ENCODE results near the gene IGF2. TPM values are rescaled to one million over a fixed set of nuclear protein-coding genes. Genes with fewer than 3 reads are reported as not detected.

IGF2 gene
- total RNA-seq, 1 donor from 2014 or later, result 21.5 TPM

GRCh38 chr11:2099516-2100349, 39.5 kb downstream of the IGF2 start:
- Mint-ChIP-seq H3K27ac (ENCODE audit: unreplicated experiment) (no peak overlapping the region), H3K27me3 (ENCODE audit: unreplicated experiment) (peaks cover 6% of the 10 kb centered on the region)
- DNase-seq, result no peak

GRCh38 chr11:2098691-2099515, 40.3 kb downstream of the IGF2 start:
- DNase-seq, result no peak
- Mint-ChIP-seq H3K4me1 (ENCODE audit: low read depth, unreplicated experiment) (no peaks in the 10 kb centered on the region), H3K36me3 (ENCODE audit: unreplicated experiment) (no peaks in the 10 kb centered on the region), H3K4me3 (ENCODE audit: unreplicated experiment) (no peak overlapping the region), H3K27me3 (ENCODE audit: unreplicated experiment) (peaks cover 3% of the 10 kb centered on the region), H3K9me3 (ENCODE audit: unreplicated experiment) (peaks cover 5% of the 10 kb centered on the region), H3K27ac (ENCODE audit: unreplicated experiment) (no peak overlapping the region)
- TF ChIP-seq CTCF (IDR thresholded peaks at IDR 0.05; ENCODE audit: partially characterized antibody, unreplicated experiment), result no peak

More at GRCh38 chr11:2099516-2100349, 39.5 kb downstream of the IGF2 start:
- Mint-ChIP-seq H3K36me3 (ENCODE audit: unreplicated experiment) (peaks cover 4% of the 10 kb centered on the region), H3K4me1 (ENCODE audit: low read depth, unreplicated experiment) (no peaks in the 10 kb centered on the region), H3K4me3 (ENCODE audit: unreplicated experiment) (no peak overlapping the region), H3K9me3 (ENCODE audit: unreplicated experiment) (peaks cover 5% of the 10 kb centered on the region)
- TF ChIP-seq CTCF (IDR thresholded peaks at IDR 0.05; ENCODE audit: partially characterized antibody, unreplicated experiment), result no peak

- Mint-ChIP-seq H3K27me3 (ENCODE audit: unreplicated experiment) (peaks cover 5% of the 10 kb centered on the region), H3K27ac (ENCODE audit: unreplicated experiment) (no peak overlapping the region), H3K4me1 (ENCODE audit: low read depth, unreplicated experiment) (no peaks in the 10 kb centered on the region), H3K4me3 (ENCODE audit: unreplicated experiment) (no peak overlapping the region), H3K36me3 (ENCODE audit: unreplicated experiment) (peaks cover 5% of the 10 kb centered on the region), H3K9me3 (ENCODE audit: unreplicated experiment) (peaks cover 5% of the 10 kb centered on the region)
- no peak for TF ChIP-seq CTCF (IDR thresholded peaks at IDR 0.05; ENCODE audit: partially characterized antibody, unreplicated experiment)
- DNase-seq, result no peak
These were observed 41.0 kb downstream of the IGF2 start for GRCh38 chr11:2097998-2098690.

GRCh38 chr11:2097356-2097997, 41.7 kb downstream of the IGF2 start:
- DNase-seq, result no peak
- H3K4me3 Mint-ChIP-seq (ENCODE audit: unreplicated experiment), result no peak overlapping the region
- H3K9me3 Mint-ChIP-seq (ENCODE audit: unreplicated experiment), result peaks cover 5% of the 10 kb centered on the region
- H3K36me3 Mint-ChIP-seq (ENCODE audit: unreplicated experiment), result peaks cover 5% of the 10 kb centered on the region
- H3K4me1 Mint-ChIP-seq (ENCODE audit: low read depth, unreplicated experiment), result no peaks in the 10 kb centered on the region
- peaks cover 5% of the 10 kb centered on the region for H3K27me3 Mint-ChIP-seq (ENCODE audit: unreplicated experiment)
- TF ChIP-seq CTCF (IDR thresholded peaks at IDR 0.05; ENCODE audit: partially characterized antibody, unreplicated experiment), result no peak
- H3K27ac Mint-ChIP-seq (ENCODE audit: unreplicated experiment), result no peak overlapping the region
